ENCODE data around the gene CLIP2. TPM values are rescaled to one million over a fixed set of nuclear protein-coding genes. Genes with fewer than 3 reads are reported as not detected.

Gene CLIP2
- total RNA-seq, 1 experiment from 2014 or later = 21.6 TPM

DNA sequence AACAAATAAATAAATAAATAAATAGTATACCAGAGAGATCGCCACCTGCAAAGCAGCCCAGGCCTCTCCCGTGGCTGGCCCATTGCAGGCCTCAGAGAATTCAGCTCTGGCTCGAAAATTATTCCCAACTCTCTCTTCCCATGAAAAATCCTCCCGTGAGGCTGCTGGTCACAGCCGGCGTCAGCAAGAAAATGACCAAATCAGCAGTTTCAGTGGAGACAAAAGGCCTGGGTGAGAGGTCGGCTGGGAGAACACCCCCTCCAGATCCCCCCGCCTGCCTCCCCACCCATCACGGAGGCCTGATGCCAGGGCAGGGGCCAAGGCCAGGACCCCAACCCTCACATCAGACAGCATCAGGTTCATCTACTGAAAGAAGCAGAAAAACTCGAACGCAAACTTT lies 3.1 kb upstream of the CLIP2 start:
- H3K27ac Mint-ChIP-seq = no peak overlapping the region; a peak in 1 of 7 replicates
- H3K4me1 Mint-ChIP-seq = peaks cover 31 to 36% of the 10 kb centered on the region in 2 experiments
- no peak overlapping the region for H3K4ac ChIP-seq (ENCODE audit: low read depth, low read length)
- H3K56ac ChIP-seq (ENCODE audit: insufficient read length, low read depth, low read length) = no peak overlapping the region
- no peak overlapping the region for H3K14ac ChIP-seq (ENCODE audit: insufficient read depth, low read length)
- no peaks in the 10 kb centered on the region for H3K79me1 ChIP-seq (ENCODE audit: insufficient read depth, low read depth, low read length, poor library complexity, severe bottlenecking)
- no peak overlapping the region for H4K91ac ChIP-seq (ENCODE audit: insufficient read length, low read depth, low read length)
- no peak overlapping the region for H3T11ph ChIP-seq (ENCODE audit: low read length)
- H3K27me3 ChIP-seq (ENCODE audit: insufficient read depth, low read length) = no peaks in the 10 kb centered on the region
- H4K8ac ChIP-seq (replicated peaks; ENCODE audit: insufficient read length, low read depth, low read length) = no peak overlapping the region
- H3K27me3 Mint-ChIP-seq (ENCODE audit: low read depth) = peaks cover 46% of the 10 kb centered on the region
- no peak overlapping the region for H3K4me3 Mint-ChIP-seq
- H2BK12ac ChIP-seq (ENCODE audit: insufficient read length, low read depth, low read length) = no peak overlapping the region
- H4K5ac ChIP-seq (ENCODE audit: insufficient read length, low read depth, low read length) = no peak overlapping the region
- no peak overlapping the region for H2AK5ac ChIP-seq (ENCODE audit: insufficient read length, low read length)
- no peak overlapping the region for H2BK5ac ChIP-seq (ENCODE audit: insufficient read length, low read length)
- H3K23me2 ChIP-seq (ENCODE audit: insufficient read length, low read depth, low read length, poor library complexity, severe bottlenecking) = peaks cover 12% of the 10 kb centered on the region
- no peak overlapping the region for H2AFZ ChIP-seq (ENCODE audit: low read length)
- peaks cover 5% of the 10 kb centered on the region; the same call in 1 of the 2 replicates for H3K79me2 ChIP-seq (ENCODE audit: insufficient read depth, low read length)
- H3K9ac ChIP-seq (ENCODE audit: extremely low read depth, insufficient read length, low read length) = no peak overlapping the region
- H3K9me3 Mint-ChIP-seq = no peaks in the 10 kb centered on the region; a peak in 1 of 5 replicates
- H2BK15ac ChIP-seq (ENCODE audit: low read depth, low read length) = no peak overlapping the region
- H3K4me1 ChIP-seq (ENCODE audit: insufficient read depth, low read length) = no peaks in the 10 kb centered on the region; the same call in 1 of the 2 replicates
- no peak for DNase-seq
- TF ChIP-seq CTCF (conservative IDR thresholded peaks at IDR 0.05) = no peak
- no peaks in the 10 kb centered on the region for H3K9me3 ChIP-seq (ENCODE audit: control insufficient read depth, low read depth, low read length)
- H2BK120ac ChIP-seq (ENCODE audit: low read depth, low read length, poor library complexity, severe bottlenecking) = no peak overlapping the region
- H3K23ac ChIP-seq (ENCODE audit: insufficient read length, low read depth, low read length) = no peak overlapping the region
- no peak overlapping the region for H3K18ac ChIP-seq (ENCODE audit: insufficient read length, low read depth, low read length)
- H4K20me1 ChIP-seq (ENCODE audit: control insufficient read depth, insufficient read depth, insufficient read length) = no peaks in the 10 kb centered on the region
- H3K27ac ChIP-seq (ENCODE audit: insufficient read length, low read depth, low read length) = no peak overlapping the region
- no peak overlapping the region for H3K4me2 ChIP-seq (ENCODE audit: insufficient read depth, insufficient read length, low read length)
- no peaks in the 10 kb centered on the region; a peak in 1 of 7 replicates for H3K36me3 Mint-ChIP-seq (ENCODE audit: insufficient read depth in 1 of 3, low read depth in 3 of 3)
- H2BK20ac ChIP-seq (ENCODE audit: low read depth, low read length, poor library complexity, severe bottlenecking) = no peak overlapping the region
- no CpG with 5 or more reads among the region's 11 CpGs for WGBS (ENCODE audit: extremely low coverage, insufficient read length, low lambda C conversion rate)

Measured in H9 (cell line).